Caco-2 (cell line): ENCODE results near the gene WWP2. TPM values are rescaled to one million over a fixed set of nuclear protein-coding genes. Genes with fewer than 3 reads are reported as not detected.
A peak's percentile ranks its signal among the peaks of the same experiment; 100 is the strongest.

Experiments used
- BruUV-seq: library from RNA; stranded (reverse); fragments of 400-500 nt; replicated peaks from 2 replicates; lab custom pipeline; 2021; lab: Mats Ljungman, UMichigan
- CTCF ChIA-PET: fragments of 300-600 bp; sonication (Branson Sonifier 250); formaldehyde crosslinking; loops from one replicate; lab custom pipeline; 2022; ENCODE audit warnings: antibody characterized with exemption; lab: Charles Lee
- POLR2A ChIA-PET: fragments of 300-600 bp; sonication (Branson Sonifier 250); formaldehyde crosslinking; loops from one replicate; lab custom pipeline; 2022; ENCODE audit warnings: antibody characterized with exemption; lab: Charles Lee
- DNase-seq, 2 experiments: peaks; one replicate each; pipeline versions ENCODE4 v3.0.0 to v3.0.0-alpha.2; 2020 to 2022
- H3K27me3 ChIP-seq: replicated peaks from 2 replicates; pipeline ENCODE4 v1.6.0; 2011; ENCODE audit warnings: low read length; ENCODE audit not compliant: control insufficient read depth, insufficient read depth
- H3K36me3 ChIP-seq: 2 replicates; pipeline ENCODE4 v1.5.1; 2011; ENCODE audit warnings: low read length; ENCODE audit not compliant: control insufficient read depth, insufficient read depth
- H3K4me1 ChIP-seq: fragments of 250-450 bp; sonication (Bioruptor Pico); 2 replicates; pipeline ENCODE4 v1.5.1; 2020; ENCODE audit warnings: mild to moderate bottlenecking
- H3K4me3 ChIP-seq: 2 replicates; pipeline ENCODE4 v1.5.1; 2011; ENCODE audit warnings: low read depth, mild to moderate bottlenecking, control low read depth, low read length
- H3K9me3 ChIP-seq: fragments of 250-450 bp; sonication (Bioruptor Pico); 2 replicates; pipeline ENCODE4 v1.5.1; 2020; ENCODE audit warnings: mild to moderate bottlenecking, moderate library complexity
- H3K27ac Mint-ChIP-seq: one replicate; pipeline ENCODE4 v1.8.0; 2022; ENCODE audit warnings: mixed read lengths; ENCODE audit not compliant: unreplicated experiment
- H3K27me3 Mint-ChIP-seq: one replicate; pipeline ENCODE4 v1.8.0; 2022; ENCODE audit warnings: mixed read lengths; ENCODE audit not compliant: insufficient read depth, unreplicated experiment
- H3K36me3 Mint-ChIP-seq: one replicate; pipeline ENCODE4 v1.8.0; 2022; ENCODE audit warnings: mild to moderate bottlenecking, mixed read lengths; ENCODE audit not compliant: insufficient read depth, unreplicated experiment
- H3K4me1 Mint-ChIP-seq: one replicate; pipeline ENCODE4 v1.8.0; 2022; ENCODE audit warnings: low read depth, mixed read lengths; ENCODE audit not compliant: unreplicated experiment
- H3K4me3 Mint-ChIP-seq: one replicate; pipeline ENCODE4 v1.8.0; 2022; ENCODE audit warnings: mild to moderate bottlenecking, moderate library complexity, mixed read lengths; ENCODE audit not compliant: unreplicated experiment
- H3K9me3 Mint-ChIP-seq: one replicate; pipeline ENCODE4 v1.8.0; 2022; ENCODE audit warnings: mixed read lengths; ENCODE audit not compliant: unreplicated experiment
- CTCF ChIP-seq, 2 experiments: fragments of 200-600 bp in 1 of 2; IDR thresholded peaks; 1 replicate in 1 of 2; 2 replicates in 1 of 2; pipeline versions ENCODE4 v1.5.1 to v1.8.0; 2011 to 2022; ENCODE audit warnings: antibody characterized with exemption in 1 of 2, control low read depth in 1 of 2, inconsistent platforms in 1 of 2, low read depth in 1 of 2, low read length in 1 of 2, mild to moderate bottlenecking in 1 of 2, moderate library complexity in 1 of 2; ENCODE audit not compliant: insufficient read depth in 1 of 2, severe bottlenecking in 1 of 2, unreplicated experiment in 1 of 2
- intact Hi-C: fragments of 100-400 bp; cut with micrococcal nuclease; formaldehyde crosslinking; loops from one replicate; pipeline ENCODE4 v1.10.0; 2022; ENCODE audit not compliant: unreplicated experiment
- total RNA-seq: library from RNA; stranded (reverse); gene quantifications from 2 replicates; pipeline ENCODE4 v1.2.3, GENCODE V29; 2022

Gene WWP2
- total RNA-seq, 1 experiment from 2014 or later: 39.7 TPM

GRCh38 chr16:69929480-69929879, 167.3 kb downstream of the WWP2 start:
- ChIA-PET POLR2A (no interaction called here), CTCF (interaction anchor here (1.2 to 1.5 kb wide), 8 partner anchors 12 to 533 kb away, joined by 3 to 22 read pairs (median 3); partner anchors contain the start of gene WWP2)
- intact Hi-C loops: no loop called here
- DNase-seq: no peak
- Histone ChIP-seq H3K9me3 (no peaks in the 10 kb centered on the region), H3K4me3 (no peak overlapping the region), H3K27me3 (no peaks in the 10 kb centered on the region), H3K4me1 (no peaks in the 10 kb centered on the region), H3K36me3 (no peaks in the 10 kb centered on the region)
- Mint-ChIP-seq H3K9me3 (no peaks in the 10 kb centered on the region), H3K27me3 (no peaks in the 10 kb centered on the region), H3K36me3 (peaks cover under 1% of the 10 kb centered on the region), H3K4me3 (no peak overlapping the region), H3K27ac (no peak overlapping the region), H3K4me1 (no peaks in the 10 kb centered on the region)
- no TSS peak for BruUV-seq
- no peak for TF ChIP-seq CTCF (IDR thresholded peaks at IDR 0.05; ENCODE audit: insufficient read depth in 1 of 2, low read depth in 1 of 2, low read length in 1 of 2, severe bottlenecking in 1 of 2, unreplicated experiment in 1 of 2)

- intact Hi-C loops: loop anchor here (1.0 to 2.0 kb wide), 2 partner anchors 13 to 134 kb away; no protein-coding TSS in a partner anchor
- ChIA-PET CTCF (interaction anchor here (0.6 to 1.5 kb wide), 18 partner anchors 12 to 534 kb away, joined by 3 to 22 read pairs (median 3); partner anchors contain the start of genes NOB1 and WWP2), POLR2A (no interaction called here)
- H3K27ac Mint-ChIP-seq: no peak overlapping the region
- Histone ChIP-seq H3K4me3 (no peak overlapping the region), H3K36me3 (no peaks in the 10 kb centered on the region), H3K9me3 (no peaks in the 10 kb centered on the region), H3K4me1 (no peaks in the 10 kb centered on the region), H3K27me3 (no peaks in the 10 kb centered on the region)
- peak; percentile 78 to 89 for TF ChIP-seq CTCF (IDR thresholded peaks at IDR 0.05; ENCODE audit: insufficient read depth in 1 of 2, low read depth in 1 of 2, low read length in 1 of 2, severe bottlenecking in 1 of 2, unreplicated experiment in 1 of 2)
- H3K36me3 Mint-ChIP-seq: peaks cover 8% of the 10 kb centered on the region
- H3K9me3 Mint-ChIP-seq: no peaks in the 10 kb centered on the region
- H3K4me3 Mint-ChIP-seq: no peak overlapping the region
- BruUV-seq: no TSS peak
- no peaks in the 10 kb centered on the region for H3K4me1 Mint-ChIP-seq
- no peaks in the 10 kb centered on the region for H3K27me3 Mint-ChIP-seq
- DNase-seq: peak; percentile 68 to 83
Observed at GRCh38 chr16:69930117-69930776, 168.1 kb downstream of the WWP2 start.

DNA sequence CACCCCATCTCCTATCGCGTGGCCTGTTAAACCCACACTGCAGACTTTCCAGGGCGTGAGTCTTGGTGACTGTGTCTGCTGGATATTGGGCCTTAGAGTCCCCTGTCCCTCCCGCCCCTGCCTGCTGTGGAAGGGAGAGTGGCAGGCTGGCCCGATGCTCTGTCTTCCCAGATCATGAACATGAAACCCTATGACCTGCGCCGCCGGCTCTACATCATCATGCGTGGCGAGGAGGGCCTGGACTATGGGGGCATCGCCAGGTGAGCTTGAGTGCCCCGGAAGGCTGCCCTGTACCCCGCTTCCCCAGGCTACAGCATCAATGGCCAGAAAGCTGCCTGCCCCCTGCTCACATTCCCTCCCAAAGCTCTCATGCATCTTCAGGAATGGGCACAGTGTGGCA, 169.5 kb downstream of the WWP2 start:
- POLR2A ChIA-PET: no interaction called here
- no TSS peak for BruUV-seq

More for the DNA sequence above, 169.5 kb downstream of the WWP2 start:
- Mint-ChIP-seq H3K27ac (no peak overlapping the region), H3K4me1 (no peaks in the 10 kb centered on the region), H3K9me3 (no peaks in the 10 kb centered on the region), H3K27me3 (no peaks in the 10 kb centered on the region), H3K4me3 (no peak overlapping the region), H3K36me3 (peaks cover 9% of the 10 kb centered on the region)
- intact Hi-C loops: loop anchor here (2.0 kb wide), 1 partner anchor 15 kb away; no protein-coding TSS in a partner anchor
- H3K9me3 ChIP-seq: no peaks in the 10 kb centered on the region
- CTCF ChIA-PET: no interaction called here
- no peak overlapping the region for H3K4me3 ChIP-seq
- no peaks in the 10 kb centered on the region for H3K36me3 ChIP-seq
- no peak for DNase-seq
- TF ChIP-seq CTCF (IDR thresholded peaks at IDR 0.05; ENCODE audit: insufficient read depth in 1 of 2, low read depth in 1 of 2, low read length in 1 of 2, severe bottlenecking in 1 of 2, unreplicated experiment in 1 of 2): no peak
- H3K4me1 ChIP-seq: no peaks in the 10 kb centered on the region
- H3K27me3 ChIP-seq: no peaks in the 10 kb centered on the region
